SK-N-SH (cell line): ENCODE results near the gene HTR1D. TPM values are rescaled to one million over a fixed set of nuclear protein-coding genes. Genes with fewer than 3 reads are reported as not detected.

Experiments
- CTCF ChIA-PET: fragments of 300-600, 350-600 bp; formaldehyde crosslinking; extraction: SDS; loops from one replicate; lab custom pipeline; 2021; lab: Yijun Ruan, JAX
- POLR2A ChIA-PET: fragments of 350-600 bp; sonication (Branson Sonifier 250); formaldehyde crosslinking; extraction: SDS; loops from one replicate; lab custom pipeline; 2020; ENCODE audit warnings: antibody characterized with exemption, inconsistent platforms; lab: Yijun Ruan, JAX
- DNase-seq: peaks from one replicate; pipeline ENCODE4 v3.0.0; 2012
- H2AFZ ChIP-seq: fragments of 200-600 bp; sonication (generic); 2 replicates; pipeline ENCODE4 v1.8.1; 2016; ENCODE audit warnings: antibody characterized with exemption, mild to moderate bottlenecking, low read depth
- H3F3A ChIP-seq: fragments of 200-600 bp; sonication (generic); replicated peaks from 2 replicates; pipeline ENCODE3; 2016; ENCODE audit warnings: antibody characterized with exemption, mild to moderate bottlenecking; ENCODE audit not compliant: insufficient read depth
- H3K27ac ChIP-seq, 2 experiments: fragments of 200-500 bp in 1 of 2; fragments of 200-600 bp in 1 of 2; sonication (Bioruptor generic) in 1 of 2; sonication (generic), shearing (Covaris generic) in 1 of 2; 2 replicates each; pipeline versions ENCODE4 v1.5.1 to v1.6.1; 2014 to 2016; ENCODE audit warnings: low read depth in 2 of 2, inconsistent platforms in 1 of 2, low read length in 1 of 2, mild to moderate bottlenecking in 1 of 2, mixed read lengths in 1 of 2
- H3K27me3 ChIP-seq: fragments of 200-600 bp; sonication (generic), shearing (Covaris generic); 2 replicates; pipeline ENCODE4 v1.6.1; 2016; ENCODE audit warnings: mixed run types; ENCODE audit not compliant: insufficient read depth
- H3K36me3 ChIP-seq, 2 experiments: fragments of 200-500 bp in 1 of 2; fragments of 200-600 bp in 1 of 2; sonication (Bioruptor generic) in 1 of 2; sonication (generic) in 1 of 2; replicated peaks in 1 of 2; 2 replicates each; pipeline versions ENCODE3 to v1.5.1; 2014 to 2016; ENCODE audit warnings: low read length in 1 of 2, mild to moderate bottlenecking in 1 of 2; ENCODE audit not compliant: insufficient read depth in 2 of 2, control insufficient read depth in 1 of 2
- H3K4me1 ChIP-seq, 2 experiments: fragments of 200-500 bp in 1 of 2; fragments of 200-600 bp in 1 of 2; sonication (Bioruptor generic) in 1 of 2; sonication (generic), shearing (Covaris generic) in 1 of 2; 2 replicates each; pipeline versions ENCODE4 v1.5.1 to v1.6.1; 2014 to 2016; ENCODE audit warnings: low read depth in 1 of 2, low read length in 1 of 2, mixed run types in 1 of 2; ENCODE audit not compliant: insufficient read depth in 2 of 2, control insufficient read depth in 1 of 2
- H3K4me2 ChIP-seq: fragments of 200-600 bp; sonication (generic), shearing (Covaris generic); 2 replicates; pipeline ENCODE4 v1.6.1; 2017; ENCODE audit warnings: mixed run types
- H3K4me3 ChIP-seq, 2 experiments: fragments of 200-500 bp in 1 of 2; fragments of 200-600 bp in 1 of 2; sonication (Bioruptor generic) in 1 of 2; sonication (generic), shearing (Covaris generic) in 1 of 2; 2 replicates each; pipeline versions ENCODE4 v1.5.1 to v1.8.1; 2014 to 2016; ENCODE audit warnings: low read depth in 2 of 2, inconsistent platforms in 1 of 2, low read length in 1 of 2, mild to moderate bottlenecking in 1 of 2, mixed read lengths in 1 of 2, moderate library complexity in 1 of 2
- H3K79me2 ChIP-seq: fragments of 200-600 bp; sonication (generic); 2 replicates; pipeline ENCODE4 v1.8.1; 2017; ENCODE audit warnings: mild to moderate bottlenecking; ENCODE audit not compliant: insufficient read depth
- H3K9ac ChIP-seq: fragments of 200-600 bp; sonication (generic); 2 replicates; pipeline ENCODE4 v1.6.1; 2017; ENCODE audit warnings: mixed run types
- H3K9me2 ChIP-seq: fragments of 200-600 bp; sonication (generic); 2 replicates; pipeline ENCODE4 v1.6.1; 2017; ENCODE audit warnings: mixed run types
- H3K9me3 ChIP-seq: fragments of 200-600 bp; sonication (generic); 2 replicates; pipeline ENCODE4 v1.6.1; 2017; ENCODE audit warnings: mixed run types, mild to moderate bottlenecking, moderate library complexity
- H4K20me1 ChIP-seq: fragments of 200-600 bp; sonication (generic); 2 replicates; pipeline ENCODE4 v1.6.1; 2017; ENCODE audit warnings: mild to moderate bottlenecking, mixed run types; ENCODE audit not compliant: insufficient read depth
- ELF1 ChIP-seq: IDR thresholded peaks from 2 replicates; pipeline ENCODE4 v1.4.0; 2012
- EP300 ChIP-seq, 2 experiments: IDR thresholded peaks; 2 replicates each; pipeline versions ENCODE4 v1.4.0 to v1.6.1; 2012; ENCODE audit warnings: borderline replicate concordance in 1 of 2, low read depth in 1 of 2, low read length in 1 of 2
- EZH2phosphoT487 ChIP-seq: fragments of 200-600 bp; sonication (generic); IDR thresholded peaks from 2 replicates; pipeline ENCODE4 v1.6.1; 2017; ENCODE audit warnings: low read depth, mixed run types, mild to moderate bottlenecking, antibody characterized with exemption, moderate library complexity, borderline replicate concordance
- FOXJ3 ChIP-seq: sonication (generic); formaldehyde crosslinking; IDR thresholded peaks from 2 replicates; pipeline ENCODE4 v1.5.1; 2020; ENCODE audit warnings: mild to moderate bottlenecking, missing genetic modification reagents
- GABPA ChIP-seq: IDR thresholded peaks from 2 replicates; pipeline ENCODE4 v1.4.0; 2012; ENCODE audit warnings: low read depth, mild to moderate bottlenecking
- GATA2 ChIP-seq: sonication (generic); formaldehyde crosslinking; IDR thresholded peaks from 2 replicates; pipeline ENCODE4 v1.5.0; 2020; ENCODE audit warnings: mild to moderate bottlenecking, missing genetic modification reagents
- MXI1 ChIP-seq: IDR thresholded peaks from 2 replicates; pipeline ENCODE4 v1.6.1; 2012; ENCODE audit warnings: mild to moderate bottlenecking, low read depth, low read length, improper control_type of control experiment
- NRF1 ChIP-seq: IDR thresholded peaks from 2 replicates; pipeline ENCODE4 v1.6.1; 2012; ENCODE audit warnings: low read depth, mild to moderate bottlenecking, low read length
- POLR2AphosphoS5 ChIP-seq: IDR thresholded peaks from 2 replicates; pipeline ENCODE4 v1.6.1; 2012; ENCODE audit warnings: low read depth, low read length
- RAD21 ChIP-seq: IDR thresholded peaks from 2 replicates; pipeline ENCODE4 v1.6.1; 2012; ENCODE audit warnings: mild to moderate bottlenecking, low read length
- RCOR1 ChIP-seq: fragments of 150-350 bp; IDR thresholded peaks from 2 replicates; pipeline ENCODE4 v1.6.1; 2017; ENCODE audit warnings: antibody characterized with exemption, low read length
- REST ChIP-seq: IDR thresholded peaks from 2 replicates; pipeline ENCODE4 v1.6.1; 2012; ENCODE audit warnings: mild to moderate bottlenecking, low read depth, low read length, moderate library complexity
- SMC3 ChIP-seq: IDR thresholded peaks from 2 replicates; pipeline ENCODE4 v1.6.1; 2012; ENCODE audit warnings: low read depth, low read length, improper control_type of control experiment
- TCF12 ChIP-seq: IDR thresholded peaks from 2 replicates; pipeline ENCODE4 v1.4.0; 2012
- TEAD4 ChIP-seq: IDR thresholded peaks from 2 replicates; pipeline ENCODE4 v1.4.0; 2012; ENCODE audit warnings: mild to moderate bottlenecking, borderline replicate concordance; ENCODE audit not compliant: insufficient read depth
- USF2 ChIP-seq: fragments of 150-350 bp; IDR thresholded peaks from 2 replicates; pipeline ENCODE4 v1.6.1; 2017; ENCODE audit warnings: antibody characterized with exemption, low read length, low read depth, borderline replicate concordance
- WGBS: methylation state at CpG from one replicate; pipeline ENCODE4 v1.1.6; 2017; ENCODE audit warnings: low lambda C conversion rate; 5-methylcytosine and 5-hydroxymethylcytosine counted together
- polyA plus RNA-seq, 3 experiments: library from polyadenylated mRNA; depleted of rRNA; stranded (reverse); fragments of >200 nt; gene quantifications; 2 replicates each; pipeline ENCODE4 v1.2.3, GENCODE V29; 2012
- TF ChIP-seq, protein P1 (sequence below): fragments of 200-600 bp; sonication (generic); IDR thresholded peaks from 2 replicates; pipeline ENCODE4 v1.6.1; 2017; ENCODE audit warnings: antibody characterized with exemption, mild to moderate bottlenecking, moderate library complexity
- TF ChIP-seq, protein P2 (sequence below): IDR thresholded peaks from 2 replicates; pipeline ENCODE4 v1.4.0; 2012; ENCODE audit warnings: low read depth, borderline replicate concordance
- TF ChIP-seq, protein P3 (sequence below): IDR thresholded peaks from 2 replicates; pipeline ENCODE4 v1.4.0; 2012; ENCODE audit warnings: low read depth

Gene HTR1D
- polyA plus RNA-seq, 1 of the 3 experiments (the other 2 are of a cell fraction): 0.39 TPM

DNA sequence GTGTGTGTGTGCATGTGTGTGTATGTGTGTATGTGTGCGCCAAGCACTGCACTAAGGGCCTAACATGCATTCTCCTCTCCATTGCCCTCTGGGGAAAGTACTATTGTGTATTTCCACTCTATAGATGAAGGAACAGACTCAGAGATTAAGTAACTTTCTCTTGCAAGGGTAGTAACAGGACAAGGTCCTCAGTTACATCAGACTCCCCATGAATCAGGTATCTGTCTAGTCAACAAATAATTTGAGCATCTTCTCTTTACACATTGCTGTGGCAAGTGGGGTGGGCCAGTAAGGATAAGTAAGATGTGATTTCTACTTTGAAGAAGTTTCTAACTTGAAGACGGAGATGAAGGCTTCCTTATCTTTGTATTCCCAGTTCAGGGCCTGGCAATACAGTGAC, 5.0 kb upstream of the HTR1D start (continued):
- no peak for TF ChIP-seq MXI1
- no peak for TF ChIP-seq SMC3
- no peak for TF ChIP-seq GABPA
- no peak for TF ChIP-seq ELF1
- no peak for TF ChIP-seq GATA2 (CRISPR knock-in tag)
- no peak for TF ChIP-seq FOXJ3
- no peak for TF ChIP-seq USF2
- no peak for TF ChIP-seq RAD21

DNA sequence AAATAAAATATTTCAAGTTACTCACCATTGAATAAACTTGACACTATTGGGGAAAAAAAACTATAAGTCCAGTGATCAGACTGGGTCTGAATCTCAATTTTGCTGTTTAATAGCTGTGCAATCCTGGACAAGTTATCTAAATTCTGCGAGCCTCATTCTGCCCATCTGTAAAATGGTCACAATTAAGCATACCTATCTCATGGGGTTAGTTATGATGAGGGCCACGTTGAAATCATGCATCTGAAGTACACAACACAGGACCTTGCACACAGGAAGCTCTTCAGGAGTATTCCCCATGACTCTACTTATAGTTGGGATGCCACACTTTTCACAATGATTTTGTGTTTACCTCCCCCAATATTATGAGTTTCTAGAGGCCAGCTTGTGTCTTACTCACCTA, 3.8 kb upstream of the HTR1D start:
- H4K20me1 ChIP-seq: no peaks in the 10 kb centered on the region
- CTCF ChIA-PET: interaction anchor here (1.0 to 2.7 kb wide), 5 partner anchors 10 to 122 kb away, joined by 3 to 13 read pairs (median 5); no protein-coding TSS in a partner anchor
- POLR2A ChIA-PET: interaction anchor here (0.6 kb wide), 1 partner anchor 79 kb away, joined by 3 read pairs; no protein-coding TSS in a partner anchor
- H3K4me2 ChIP-seq: no peak overlapping the region
- H3K9ac ChIP-seq: no peak overlapping the region
- TF ChIP-seq, protein P1, sequence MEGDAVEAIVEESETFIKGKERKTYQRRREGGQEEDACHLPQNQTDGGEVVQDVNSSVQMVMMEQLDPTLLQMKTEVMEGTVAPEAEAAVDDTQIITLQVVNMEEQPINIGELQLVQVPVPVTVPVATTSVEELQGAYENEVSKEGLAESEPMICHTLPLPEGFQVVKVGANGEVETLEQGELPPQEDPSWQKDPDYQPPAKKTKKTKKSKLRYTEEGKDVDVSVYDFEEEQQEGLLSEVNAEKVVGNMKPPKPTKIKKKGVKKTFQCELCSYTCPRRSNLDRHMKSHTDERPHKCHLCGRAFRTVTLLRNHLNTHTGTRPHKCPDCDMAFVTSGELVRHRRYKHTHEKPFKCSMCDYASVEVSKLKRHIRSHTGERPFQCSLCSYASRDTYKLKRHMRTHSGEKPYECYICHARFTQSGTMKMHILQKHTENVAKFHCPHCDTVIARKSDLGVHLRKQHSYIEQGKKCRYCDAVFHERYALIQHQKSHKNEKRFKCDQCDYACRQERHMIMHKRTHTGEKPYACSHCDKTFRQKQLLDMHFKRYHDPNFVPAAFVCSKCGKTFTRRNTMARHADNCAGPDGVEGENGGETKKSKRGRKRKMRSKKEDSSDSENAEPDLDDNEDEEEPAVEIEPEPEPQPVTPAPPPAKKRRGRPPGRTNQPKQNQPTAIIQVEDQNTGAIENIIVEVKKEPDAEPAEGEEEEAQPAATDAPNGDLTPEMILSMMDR: no peak
- TF ChIP-seq RCOR1: no peak
- TF ChIP-seq GABPA: no peak
- TF ChIP-seq TCF12: no peak
- TF ChIP-seq EZH2phosphoT487: no peak
- TF ChIP-seq TEAD4: no peak
- TF ChIP-seq POLR2AphosphoS5: no peak
- TF ChIP-seq SMC3: no peak
- no peak for TF ChIP-seq REST
- TF ChIP-seq, protein P2, sequence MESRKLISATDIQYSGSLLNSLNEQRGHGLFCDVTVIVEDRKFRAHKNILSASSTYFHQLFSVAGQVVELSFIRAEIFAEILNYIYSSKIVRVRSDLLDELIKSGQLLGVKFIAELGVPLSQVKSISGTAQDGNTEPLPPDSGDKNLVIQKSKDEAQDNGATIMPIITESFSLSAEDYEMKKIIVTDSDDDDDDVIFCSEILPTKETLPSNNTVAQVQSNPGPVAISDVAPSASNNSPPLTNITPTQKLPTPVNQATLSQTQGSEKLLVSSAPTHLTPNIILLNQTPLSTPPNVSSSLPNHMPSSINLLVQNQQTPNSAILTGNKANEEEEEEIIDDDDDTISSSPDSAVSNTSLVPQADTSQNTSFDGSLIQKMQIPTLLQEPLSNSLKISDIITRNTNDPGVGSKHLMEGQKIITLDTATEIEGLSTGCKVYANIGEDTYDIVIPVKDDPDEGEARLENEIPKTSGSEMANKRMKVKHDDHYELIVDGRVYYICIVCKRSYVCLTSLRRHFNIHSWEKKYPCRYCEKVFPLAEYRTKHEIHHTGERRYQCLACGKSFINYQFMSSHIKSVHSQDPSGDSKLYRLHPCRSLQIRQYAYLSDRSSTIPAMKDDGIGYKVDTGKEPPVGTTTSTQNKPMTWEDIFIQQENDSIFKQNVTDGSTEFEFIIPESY: no peak
- TF ChIP-seq EP300 (IDR thresholded peaks at IDR 0.05; ENCODE audit: borderline replicate concordance in 1 of 2, low read depth in 1 of 2, low read length in 1 of 2): no peak
- TF ChIP-seq, protein P3, sequence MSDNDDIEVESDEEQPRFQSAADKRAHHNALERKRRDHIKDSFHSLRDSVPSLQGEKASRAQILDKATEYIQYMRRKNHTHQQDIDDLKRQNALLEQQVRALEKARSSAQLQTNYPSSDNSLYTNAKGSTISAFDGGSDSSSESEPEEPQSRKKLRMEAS: no peak
- no peak for TF ChIP-seq NRF1
- H3F3A ChIP-seq: no peaks in the 10 kb centered on the region
- no peak for DNase-seq
- H3K4me3 ChIP-seq: no peak overlapping the region
- peaks cover 8 to 15% of the 10 kb centered on the region in 2 experiments; a peak in 3 of 4 replicates for H3K4me1 ChIP-seq
- no peaks in the 10 kb centered on the region for H3K9me2 ChIP-seq
- no peaks in the 10 kb centered on the region for H3K36me3 ChIP-seq
- H3K27me3 ChIP-seq: peaks cover 14% of the 10 kb centered on the region; the same call in 1 of the 2 replicates
- 67% methylated on average over 2 of the region's 2 CpGs for WGBS
- no peaks in the 10 kb centered on the region for H3K9me3 ChIP-seq
- H3K79me2 ChIP-seq: no peaks in the 10 kb centered on the region
- H3K27ac ChIP-seq: no peak overlapping the region
- no peak overlapping the region for H2AFZ ChIP-seq
